HG03521 (cell line): ENCODE data around the gene LENEP.

Experiments
- ATAC-seq: cut with Tn5 transposase; IDR thresholded peaks from one replicate; pipeline ENCODE4 v1.9.1; 2021; ENCODE audit warnings: mild to moderate bottlenecking, moderate library complexity; ENCODE audit not compliant: unreplicated experiment

Gene LENEP

DNA sequence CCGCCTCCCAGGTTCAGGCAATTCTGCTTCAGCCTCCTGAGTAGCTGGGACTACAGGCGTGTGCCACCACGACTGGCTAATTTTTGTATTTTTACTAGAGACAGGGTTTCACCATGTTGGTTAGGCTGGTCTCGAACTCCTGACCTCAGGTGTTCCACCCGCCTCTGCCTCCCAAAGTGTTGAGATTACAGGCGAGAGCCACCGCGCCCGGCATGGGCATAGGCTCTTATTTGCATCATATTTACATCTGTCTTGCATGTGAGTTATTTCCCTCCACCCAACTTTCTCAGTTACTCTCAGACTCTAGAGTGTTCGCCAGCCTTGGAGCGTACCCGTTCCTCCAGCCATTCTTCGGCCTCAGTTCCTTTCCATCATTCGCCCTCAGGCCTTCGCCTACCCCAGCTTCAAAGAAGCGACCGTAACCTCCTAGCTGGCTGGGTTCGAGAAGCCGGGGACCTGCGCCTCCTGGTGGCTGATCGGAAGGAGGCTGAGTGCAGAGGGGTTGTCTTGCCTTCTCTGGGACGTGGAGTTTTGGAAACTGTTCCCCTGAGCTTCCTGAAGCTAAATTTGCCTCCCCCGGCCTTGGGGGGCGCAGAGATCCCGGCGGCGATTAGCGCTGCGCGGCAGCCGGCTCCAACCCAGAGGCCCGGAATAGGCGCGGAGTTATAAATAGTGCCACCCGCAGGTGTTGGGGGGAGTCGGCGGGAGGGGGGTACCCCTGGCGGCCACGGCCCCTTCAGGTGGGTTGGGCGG, 5.6 kb downstream of the LENEP start:
- ATAC-seq, result no peak

DNA sequence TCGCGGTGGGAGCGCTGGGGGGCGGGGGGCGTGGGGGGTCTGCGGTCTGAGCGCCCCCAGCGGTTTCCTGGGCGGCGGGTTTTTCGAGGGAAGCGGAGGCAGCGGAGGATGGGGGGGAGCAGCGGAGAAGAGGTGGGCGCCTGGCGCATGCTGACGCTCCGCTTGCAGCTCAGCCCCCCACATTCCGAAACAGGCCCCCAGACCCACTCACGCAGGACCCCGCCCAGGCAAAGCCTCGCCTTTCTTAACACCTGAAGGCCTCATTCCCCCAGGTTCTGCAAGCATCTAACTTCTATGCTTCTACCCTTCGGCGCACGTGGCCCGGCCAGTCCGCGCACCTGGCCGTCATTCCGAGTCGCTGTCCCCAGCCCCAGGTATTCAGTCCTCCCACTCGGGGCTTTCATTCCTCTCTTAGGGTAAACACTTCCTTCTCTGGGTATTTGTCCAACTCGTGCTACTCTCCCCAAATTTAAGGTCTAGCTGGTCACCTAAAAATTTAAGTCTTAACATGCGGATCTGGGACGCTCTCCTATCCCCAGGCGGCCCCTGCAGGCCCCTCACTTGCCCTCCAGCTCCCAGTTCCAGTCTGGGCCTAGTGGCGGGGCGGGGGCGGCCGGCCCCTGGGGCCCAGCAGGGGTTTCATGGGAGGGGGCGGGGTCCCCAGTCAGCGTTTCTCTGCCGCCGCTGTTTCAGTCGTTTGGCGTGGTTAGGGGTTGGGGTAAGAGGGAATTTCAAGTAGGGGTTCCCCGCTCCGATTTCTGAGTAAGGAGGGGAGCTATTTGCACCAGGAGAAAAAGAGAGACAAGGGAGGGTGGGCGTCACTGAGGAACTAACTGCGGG, 6.4 kb downstream of the LENEP start:
- no peak for ATAC-seq

GRCh38 chr1:155000411-155000725, 7.0 kb downstream of the LENEP start:
- ATAC-seq, result no peak

DNA sequence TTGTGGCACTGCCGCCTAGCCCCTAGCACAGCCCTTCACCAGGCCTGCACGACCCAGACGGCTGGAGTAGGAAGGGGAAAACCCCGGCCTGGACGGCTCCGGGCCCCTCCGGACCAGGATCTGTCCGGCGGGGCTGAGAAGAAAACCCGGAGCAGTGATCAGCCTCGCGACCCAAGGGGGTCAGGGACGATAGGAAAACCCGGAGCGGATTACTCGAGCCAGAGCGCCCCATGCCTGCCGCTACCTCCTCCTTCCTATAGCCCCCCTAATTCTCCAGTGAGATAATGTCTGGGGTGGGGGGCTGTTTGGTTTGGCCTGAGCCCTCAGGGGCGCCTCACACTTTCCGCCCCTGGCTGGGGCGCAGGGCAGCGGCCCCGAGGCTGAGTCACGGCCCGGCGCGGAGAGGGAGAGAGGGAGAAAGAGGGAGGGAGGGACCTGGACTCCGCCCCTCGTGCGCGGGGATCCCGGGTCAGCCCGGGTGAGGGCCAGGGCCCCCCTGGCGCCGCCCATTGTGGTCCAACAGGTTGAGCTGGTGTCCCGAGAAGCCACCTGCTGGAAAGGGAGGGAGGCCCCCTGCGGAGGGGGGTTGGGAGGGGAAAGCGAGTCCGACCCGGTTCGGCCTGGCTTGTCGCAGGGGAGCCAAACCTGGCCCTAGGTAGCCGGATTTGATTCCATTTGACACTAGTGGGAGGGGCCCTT, 7.5 kb downstream of the LENEP start:
- peak; percentile 29 for ATAC-seq

- no peak for ATAC-seq
These were observed 8.0 kb downstream of the LENEP start for GRCh38 chr1:155001425-155001674.

GRCh38 chr1:155001675-155002463, 8.5 kb downstream of the LENEP start:
- ATAC-seq, result peak; percentile 56

DNA sequence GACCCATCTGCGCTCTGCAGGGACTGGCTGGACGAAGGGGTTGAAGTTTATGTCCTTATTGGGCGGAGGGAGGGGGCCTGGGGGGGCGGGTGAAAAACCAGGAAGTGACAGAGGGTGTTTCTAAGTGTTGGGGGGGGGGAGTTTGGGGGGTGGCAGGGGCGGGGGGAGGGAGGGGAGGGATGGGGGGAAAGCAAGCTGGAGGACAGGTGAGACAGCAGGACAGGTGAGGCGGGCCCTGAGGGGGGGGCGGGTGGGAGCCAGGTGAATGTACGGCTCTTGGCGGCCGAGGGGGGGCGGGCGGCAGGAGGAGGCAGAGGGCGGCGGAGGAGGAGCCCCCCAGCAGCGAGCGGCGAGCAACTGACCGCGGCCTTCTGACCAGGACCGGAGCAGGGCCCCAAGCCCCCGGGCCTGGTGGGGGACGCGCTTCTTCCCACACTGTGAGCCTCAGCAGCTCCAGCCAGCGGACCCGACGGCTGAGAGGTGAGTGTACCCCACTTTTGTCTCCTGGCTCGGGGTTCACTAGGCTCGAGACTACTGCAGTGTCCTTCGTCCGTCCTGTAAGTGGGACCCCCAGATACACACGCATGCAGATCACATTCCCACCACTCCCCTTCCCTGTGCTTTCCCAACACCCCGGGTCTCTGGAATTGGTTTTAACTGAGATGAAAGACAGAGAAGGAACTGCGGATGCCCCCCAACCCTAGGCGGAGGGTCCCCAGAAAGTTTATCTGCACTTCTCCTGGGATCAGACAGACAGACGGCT, 9.3 kb downstream of the LENEP start, which contains the start of gene ZBTB7B:
ZBTB7B (plus strand) TSS at position 339 of the 763 bp plus-strand sequence. CDS start 11,859 bp downstream, outside the sequence.
- ATAC-seq, result peak; percentile 4

DNA sequence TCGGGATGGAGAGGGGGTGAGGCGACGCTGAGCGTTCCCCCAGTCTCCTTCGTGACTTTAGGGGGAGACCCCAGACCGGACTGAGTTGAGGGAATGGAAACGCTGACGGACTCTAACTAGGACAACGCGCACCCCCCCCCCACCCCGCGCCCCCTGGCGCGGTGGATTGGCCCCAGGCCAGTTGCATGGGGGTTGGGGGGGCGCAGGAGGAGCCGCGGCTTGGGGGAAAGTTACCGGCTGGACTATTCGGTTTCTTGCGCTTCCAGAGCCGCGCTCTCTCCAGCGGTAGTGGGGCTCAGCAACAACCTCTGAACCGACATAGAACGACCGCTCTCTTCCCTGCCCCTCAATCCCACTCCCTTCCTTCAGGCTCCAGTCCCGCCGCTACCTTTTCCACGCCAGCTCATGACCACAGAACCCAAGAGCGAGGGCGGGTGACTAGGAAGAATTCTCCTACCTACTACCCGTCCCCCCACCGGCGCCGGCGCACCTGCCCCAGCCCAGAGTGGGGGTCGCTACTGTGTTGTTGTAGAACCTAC, 9.9 kb downstream of the LENEP start:
- ATAC-seq, result no peak

DNA sequence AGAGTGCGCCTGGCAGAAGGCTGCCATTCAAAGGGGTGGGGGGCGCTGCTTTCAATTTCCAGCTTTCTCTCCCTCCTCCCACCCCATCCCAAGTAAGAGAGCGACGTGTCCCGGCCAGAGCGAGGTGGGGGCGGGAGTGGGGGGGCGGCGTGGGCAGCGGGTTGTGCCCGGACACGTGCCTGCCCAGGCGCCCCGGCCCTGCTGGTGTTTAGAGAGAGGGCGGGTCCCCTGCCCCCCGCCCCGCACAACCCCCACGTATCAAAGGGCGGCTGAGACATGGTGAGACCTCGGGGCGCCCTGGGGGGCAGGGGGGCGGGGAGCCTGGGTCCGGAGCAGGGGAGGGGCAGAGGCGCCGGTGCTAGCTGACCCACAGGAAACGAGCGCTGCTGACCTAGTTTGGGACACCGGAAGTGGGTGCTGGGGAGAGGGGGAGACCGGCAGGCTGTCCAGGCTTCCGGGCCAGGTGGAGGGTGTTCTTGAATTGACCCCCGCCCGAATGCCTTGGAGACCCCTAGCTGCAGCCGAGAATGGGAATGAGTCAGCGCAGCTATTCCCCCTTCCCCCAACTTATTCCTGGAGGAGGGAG, 10.5 kb downstream of the LENEP start:
- ATAC-seq, result no peak

DNA sequence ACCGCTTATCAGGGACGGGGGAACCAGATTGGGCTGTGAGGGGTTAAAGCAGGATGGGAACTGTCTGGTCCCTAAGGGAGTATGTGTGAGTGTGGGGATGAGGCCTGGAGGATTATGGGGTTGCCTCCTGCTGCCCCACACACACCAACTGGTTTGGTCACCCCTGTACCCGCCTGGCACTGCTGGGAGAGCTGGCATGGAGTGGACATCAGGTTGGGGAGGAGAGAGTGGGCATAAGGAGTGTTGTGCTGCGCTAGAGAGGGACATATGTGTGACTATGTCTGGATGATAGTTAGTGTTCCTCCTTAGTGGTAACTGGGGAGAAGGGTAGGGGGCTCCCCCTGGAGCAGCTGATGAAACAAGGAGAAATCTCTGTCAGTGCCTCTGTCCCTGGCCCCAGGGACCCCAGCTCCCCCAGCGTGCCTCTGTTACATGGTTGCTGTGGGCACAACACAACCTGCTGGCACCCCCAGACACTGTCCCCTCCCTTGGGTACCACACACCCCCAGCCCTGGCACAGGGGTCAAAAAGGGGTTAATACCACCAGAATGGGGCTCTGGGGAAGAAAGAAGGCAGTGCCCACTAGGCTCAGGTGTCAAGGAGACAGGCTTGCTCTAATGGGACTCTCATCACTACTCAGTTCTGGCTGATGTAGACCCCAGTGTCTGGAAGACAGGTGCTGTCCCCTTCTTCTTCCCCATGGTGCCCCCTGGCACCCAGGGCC, 11.1 kb downstream of the LENEP start:
- no peak for ATAC-seq

DNA sequence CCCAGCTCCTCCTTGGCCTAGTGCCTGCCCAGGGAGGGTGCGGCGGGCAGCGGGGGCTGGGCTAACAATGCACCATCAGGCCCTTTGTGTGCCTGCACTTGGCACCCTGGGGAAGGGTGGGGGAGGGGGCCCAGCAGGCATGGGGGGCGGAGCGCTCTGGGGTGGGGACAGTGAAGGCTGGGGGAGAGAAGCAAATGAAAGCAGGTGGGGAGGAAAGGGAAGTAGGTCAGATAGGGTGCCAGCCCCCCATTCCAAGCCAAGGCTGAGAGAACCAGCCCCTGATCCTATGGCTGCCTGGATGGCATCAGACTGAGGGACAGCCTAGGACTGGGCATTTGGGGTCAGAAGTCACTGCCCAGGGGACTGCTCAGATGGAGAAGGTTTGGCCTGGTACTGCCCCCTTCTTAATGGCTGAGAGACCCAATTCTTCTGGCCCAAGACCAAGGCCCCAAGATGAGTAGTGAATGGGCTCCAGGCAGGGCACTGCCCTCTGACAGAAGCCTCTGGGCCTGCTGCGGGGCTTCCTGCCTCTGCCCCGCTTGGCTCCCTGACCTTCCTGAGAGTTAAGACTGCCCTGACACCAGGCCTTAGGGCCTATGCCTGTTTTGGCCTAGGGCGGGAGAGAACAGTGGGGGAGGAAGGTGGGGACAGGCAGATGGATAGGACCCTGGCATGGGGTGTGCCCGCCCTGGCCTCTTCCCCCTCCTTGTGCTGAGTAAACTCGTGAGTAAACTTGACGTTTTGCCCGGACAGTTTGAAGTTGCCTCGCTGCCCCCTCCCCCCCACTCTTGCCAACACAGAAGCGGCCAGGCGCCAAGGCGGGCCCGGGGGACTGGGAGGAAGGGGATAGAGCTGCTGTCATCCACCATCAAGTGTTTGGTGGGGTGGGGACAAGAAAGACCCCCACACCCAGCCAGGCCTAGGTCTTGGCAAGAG, 12.0 kb downstream of the LENEP start:
- no peak for ATAC-seq

GRCh38 chr1:155006601-155007101, 13.3 kb downstream of the LENEP start:
- ATAC-seq, result no peak

DNA sequence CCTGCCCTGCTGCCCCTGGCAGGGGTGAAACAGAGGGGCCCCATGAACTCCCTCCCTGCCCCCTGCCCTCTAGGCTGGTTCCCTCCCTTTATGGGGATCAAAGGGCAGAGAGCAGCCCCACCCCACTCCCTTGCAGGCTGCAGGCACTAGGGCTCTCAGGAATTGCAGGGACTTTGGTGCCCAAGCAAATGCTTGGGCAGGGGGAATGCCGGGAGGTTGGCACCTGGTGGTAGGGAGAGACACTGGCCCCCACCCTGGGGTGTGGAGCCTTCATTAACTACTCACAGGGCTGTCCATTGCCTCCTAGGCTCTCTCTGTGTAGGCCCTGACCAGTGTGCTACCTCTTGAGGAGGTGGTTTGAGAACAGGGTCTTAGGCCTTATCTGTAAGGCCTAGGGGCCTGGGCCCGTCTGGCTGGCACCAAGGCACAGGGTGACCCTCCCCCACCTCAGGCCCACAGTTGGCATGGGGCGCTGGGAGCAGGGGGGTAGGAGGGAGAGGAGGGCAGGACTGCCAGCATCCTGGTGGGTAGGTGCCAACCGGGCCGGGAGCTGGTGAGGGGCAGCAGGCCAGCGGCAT, 14.0 kb downstream of the LENEP start:
- ATAC-seq, result no peak

- no peak for ATAC-seq
These were observed 14.9 kb downstream of the LENEP start for GRCh38 chr1:155008015-155008941.

DNA sequence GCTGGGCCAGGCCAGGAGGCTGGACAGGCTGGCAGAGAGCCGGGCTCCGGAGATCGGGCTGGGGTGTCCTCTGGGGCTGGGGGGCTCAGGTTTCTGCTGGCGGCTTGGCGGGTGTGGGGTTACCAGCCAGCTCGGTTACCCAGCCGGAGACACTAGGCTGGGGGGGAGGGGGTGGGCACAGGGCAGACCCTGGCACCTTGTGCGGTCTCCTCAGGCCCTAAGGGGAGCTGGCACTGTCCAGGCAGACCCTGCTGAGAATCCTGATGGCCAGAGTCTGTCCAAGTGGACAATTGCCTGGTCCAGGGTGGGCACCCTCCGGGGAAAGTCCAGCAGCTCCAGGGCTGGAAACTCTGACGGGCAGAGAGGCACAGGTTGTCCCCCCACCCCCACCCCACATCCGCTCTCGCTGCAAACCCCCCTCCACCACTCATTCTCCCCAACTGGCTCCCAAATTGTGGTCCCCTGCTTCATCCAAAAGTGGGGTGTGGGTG, 15.9 kb downstream of the LENEP start:
- no peak for ATAC-seq

DNA sequence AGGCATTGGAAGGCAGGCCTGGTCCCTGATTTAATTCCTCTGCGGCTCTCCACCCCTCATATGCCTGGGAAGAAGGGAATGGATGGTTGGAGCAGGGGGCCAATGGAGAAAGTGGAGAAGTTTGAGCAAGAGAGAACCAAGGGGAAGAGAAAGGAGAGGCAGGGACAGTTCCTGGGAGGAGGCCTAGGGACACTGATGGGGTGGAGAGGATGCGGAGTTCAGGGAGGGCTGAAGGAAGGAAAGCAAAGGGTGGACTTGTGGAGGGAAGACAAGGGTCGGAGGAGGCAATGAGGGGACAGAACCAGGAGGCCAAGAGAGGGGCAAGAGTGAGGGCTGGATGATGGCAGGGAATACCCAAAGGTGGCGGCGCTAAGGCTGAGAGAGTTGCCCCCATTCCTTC, 16.4 kb downstream of the LENEP start:
- no peak for ATAC-seq
